DMS53 treated with DMSO at 0.1 percent for 48 hours (cell line): ENCODE results near the gene CDH24.

ENCODE experiments used
- DNase-seq: peaks from one replicate; lab custom pipeline; 2025; ENCODE audit not compliant: unreplicated experiment; lab: John Stamatoyannopoulos, UW

The CDH24 gene

GRCh38 chr14:23045419-23046357, 11.6 kb downstream of the CDH24 start:
- no peak for DNase-seq

DNA sequence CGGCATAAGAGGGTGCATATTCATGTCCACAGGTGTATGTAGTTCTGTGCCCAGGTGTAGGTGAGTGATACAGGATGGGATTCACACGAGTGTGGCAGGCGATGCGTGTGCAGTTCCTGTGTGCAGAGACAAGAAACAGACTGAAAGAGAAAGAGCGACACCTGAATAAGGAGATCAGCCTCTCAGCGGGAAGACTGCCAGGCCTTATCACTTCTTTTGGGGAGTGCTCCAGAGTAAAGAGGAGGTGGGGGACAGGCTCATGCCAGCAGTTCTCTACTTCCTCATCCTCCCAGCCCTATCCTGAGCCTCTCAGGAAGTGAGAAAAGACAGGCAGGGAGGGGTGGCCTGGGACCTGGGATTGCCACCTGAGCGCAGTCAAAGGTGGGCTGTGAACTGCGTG, 12.5 kb downstream of the CDH24 start:
- no peak for DNase-seq

DNA sequence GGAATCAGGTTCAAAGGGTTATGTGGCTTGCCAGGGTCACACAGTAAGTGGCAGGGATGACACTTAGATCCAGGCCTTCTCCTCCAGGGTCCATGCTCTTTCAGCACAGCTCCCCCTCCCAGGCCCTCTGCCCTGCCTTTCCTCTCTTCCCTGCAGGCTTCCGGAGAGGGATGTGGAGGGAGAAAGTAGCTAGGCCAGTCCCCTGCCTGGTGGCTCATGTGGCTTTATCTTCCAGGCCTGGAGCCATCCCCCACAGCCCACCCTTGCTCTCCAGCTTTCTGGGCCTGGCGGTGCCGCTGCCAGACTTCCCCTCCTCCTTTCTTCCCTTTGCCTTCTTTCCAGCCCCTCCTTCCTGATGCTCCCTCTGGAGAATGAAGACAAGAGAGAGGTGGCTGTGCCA, 13.6 kb downstream of the CDH24 start:
- DNase-seq, result no peak

DNA sequence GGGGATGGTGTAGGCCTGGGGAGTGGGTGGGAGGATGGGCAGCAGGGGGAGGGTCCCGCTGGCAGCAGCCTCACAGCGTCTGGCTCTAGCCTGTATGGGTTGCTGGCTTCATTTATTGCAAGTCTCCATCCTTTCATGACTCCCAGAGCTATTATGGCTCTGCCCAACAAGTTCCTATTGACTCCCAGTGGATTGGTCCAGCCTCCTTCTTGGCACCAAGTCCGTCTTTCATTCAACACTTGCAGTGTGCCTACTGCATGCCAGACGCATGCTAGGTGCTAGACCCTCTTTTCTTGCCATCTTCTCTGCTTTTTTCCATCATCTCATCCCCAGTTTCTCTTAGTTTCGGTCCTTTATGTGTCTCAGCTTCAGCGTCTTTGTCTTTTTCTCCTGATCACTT, 14.2 kb downstream of the CDH24 start:
- no peak for DNase-seq

- DNase-seq, result no peak
Measured at GRCh38 chr14:23042162-23042965, 15.0 kb downstream of the CDH24 start, which contains the start of gene PSMB11. TSS of gene PSMB11 (plus strand) at chr14:23042212. CDS start at chr14:23042226, 14 bp downstream.

- no peak for DNase-seq
Measured at GRCh38 chr14:23041729-23042128, 15.6 kb downstream of the CDH24 start.

DNA sequence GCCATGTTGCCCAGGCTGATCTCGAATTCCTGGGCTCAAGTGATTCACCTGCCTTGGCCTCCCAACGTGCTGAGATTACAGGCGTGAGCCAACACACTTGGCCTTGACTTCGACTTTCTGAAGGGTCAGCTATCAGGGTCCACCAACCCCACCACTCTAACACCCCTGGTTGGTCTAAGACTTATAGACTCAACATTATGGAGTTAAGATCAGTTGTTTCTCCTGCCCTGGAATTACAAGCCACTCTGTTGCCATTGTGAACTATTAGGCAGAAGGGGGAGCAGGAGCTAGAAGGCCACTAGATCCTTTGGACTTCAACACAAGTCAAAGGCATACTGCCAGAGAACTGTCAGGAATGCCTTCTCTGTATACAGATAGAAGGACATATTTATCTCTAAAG, 17.2 kb downstream of the CDH24 start:
- DNase-seq, result no peak

DNA sequence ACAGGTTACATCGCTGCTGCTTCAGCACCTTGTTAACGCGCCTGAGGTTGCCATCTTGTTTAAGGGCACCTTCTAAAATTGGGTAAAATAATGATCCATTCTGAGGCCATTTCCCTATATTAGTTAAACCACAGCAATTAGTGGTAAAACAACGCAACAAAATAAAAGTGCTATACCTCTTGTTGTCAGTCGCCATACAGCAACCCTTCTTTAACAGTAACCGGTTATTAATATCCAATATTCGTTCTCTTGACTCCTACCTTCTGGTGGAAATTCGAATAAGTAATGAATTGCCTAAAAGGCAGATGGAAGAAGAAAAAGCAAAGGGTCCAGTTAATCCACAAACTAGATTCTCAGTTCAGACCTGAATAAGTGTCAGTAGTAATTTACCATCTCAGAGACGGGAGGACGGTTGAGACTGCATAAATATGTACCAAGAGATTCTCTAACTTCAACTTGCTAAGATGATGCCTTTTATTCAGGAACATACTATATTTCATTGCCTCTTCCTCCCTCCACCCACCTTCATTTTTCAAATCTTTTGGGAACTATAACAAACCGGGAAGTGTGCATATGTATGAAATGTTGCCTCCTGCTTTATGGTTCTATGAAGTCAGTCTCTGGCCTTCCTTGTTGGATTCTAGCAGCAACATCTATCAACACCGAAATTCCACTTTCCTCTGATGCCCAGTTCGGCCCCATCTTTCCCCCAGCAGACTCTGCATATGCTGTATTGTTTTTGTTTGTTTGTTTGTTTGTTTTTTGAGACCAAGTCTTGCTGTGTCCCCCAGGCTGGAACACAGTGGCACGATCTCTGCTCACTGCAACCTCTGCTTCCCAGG, 21.8 kb downstream of the CDH24 start:
- no peak for DNase-seq

DNA sequence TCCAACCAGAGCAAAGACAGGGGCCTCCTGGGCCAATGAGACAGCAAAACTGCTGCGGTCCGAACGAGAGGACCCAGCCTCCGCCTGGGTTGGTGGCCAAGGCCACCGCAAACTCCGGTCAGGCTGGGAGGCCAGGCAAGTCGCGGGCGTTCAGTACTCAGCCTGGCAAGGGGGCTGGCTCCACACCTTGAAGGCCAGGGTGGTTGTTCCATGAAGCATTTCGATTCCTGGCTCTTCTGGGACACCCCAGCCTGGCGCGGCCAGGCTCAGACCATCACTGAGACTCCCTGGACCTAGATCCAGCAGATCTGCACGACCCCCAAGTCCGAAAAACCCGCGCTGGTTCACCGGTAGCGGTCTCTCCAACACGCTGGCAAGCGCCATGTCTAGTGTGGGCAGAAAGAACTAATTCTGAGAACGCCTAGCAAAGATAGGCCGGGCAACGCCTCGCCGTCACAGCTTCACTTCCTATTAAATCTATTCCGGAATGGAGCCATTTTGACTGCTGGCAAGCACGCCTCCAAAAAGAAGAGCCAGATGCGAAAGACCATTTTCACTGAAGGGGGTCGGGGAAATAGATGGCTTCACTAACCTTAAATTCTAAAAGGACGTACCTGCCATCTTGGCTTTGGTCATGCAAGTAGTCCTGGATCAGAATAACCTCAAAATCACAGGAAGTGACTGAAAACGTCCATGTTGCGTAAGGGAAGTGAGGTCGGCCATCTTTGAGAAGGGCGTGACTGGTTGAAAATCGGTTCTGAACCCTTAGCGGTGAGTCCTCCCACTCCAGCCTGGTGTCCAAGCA, 22.6 kb downstream of the CDH24 start, which contains the start of gene PSMB5:
Gene PSMB5, minus strand, starts transcription at position 403 of the 805 bp plus-strand sequence. Its CDS starts 19 bp downstream, at position 384.
- DNase-seq, result no peak

DNA sequence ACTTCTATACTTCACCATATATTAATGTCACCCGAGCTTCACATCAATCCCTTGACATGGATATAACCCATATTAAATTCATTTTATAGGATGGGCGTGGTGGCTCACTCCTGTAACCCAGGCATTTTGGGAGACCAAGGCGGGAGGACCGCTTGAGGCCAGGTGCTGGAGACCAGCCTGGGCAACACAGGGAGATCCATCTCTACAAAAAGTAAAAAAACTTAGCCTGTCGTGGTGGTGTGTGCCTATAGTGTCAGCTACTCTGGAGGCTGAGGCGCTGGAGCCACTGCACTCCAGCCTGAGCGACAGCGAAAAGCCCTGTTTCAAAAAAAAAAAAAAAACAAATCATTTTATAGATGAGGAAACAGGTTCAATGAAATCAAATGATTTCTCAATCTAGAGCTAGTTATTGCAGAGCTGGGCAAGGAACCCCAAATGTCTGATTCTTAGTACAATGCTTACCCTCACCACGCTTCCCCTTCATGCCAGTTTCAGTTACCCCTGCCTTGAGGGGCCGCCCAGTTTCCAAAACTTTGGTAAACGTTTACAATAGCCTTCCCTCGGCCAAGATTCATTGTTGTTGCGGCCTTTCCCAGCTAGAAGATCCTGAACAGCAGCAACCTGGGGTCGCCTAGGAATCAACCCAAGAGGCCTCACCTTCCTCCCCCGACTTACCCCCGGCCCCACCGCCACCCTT, 23.4 kb downstream of the CDH24 start:
- DNase-seq, result no peak

- no peak for DNase-seq
Measured at GRCh38 chr14:23033251-23033727, 24.0 kb downstream of the CDH24 start.

DNA sequence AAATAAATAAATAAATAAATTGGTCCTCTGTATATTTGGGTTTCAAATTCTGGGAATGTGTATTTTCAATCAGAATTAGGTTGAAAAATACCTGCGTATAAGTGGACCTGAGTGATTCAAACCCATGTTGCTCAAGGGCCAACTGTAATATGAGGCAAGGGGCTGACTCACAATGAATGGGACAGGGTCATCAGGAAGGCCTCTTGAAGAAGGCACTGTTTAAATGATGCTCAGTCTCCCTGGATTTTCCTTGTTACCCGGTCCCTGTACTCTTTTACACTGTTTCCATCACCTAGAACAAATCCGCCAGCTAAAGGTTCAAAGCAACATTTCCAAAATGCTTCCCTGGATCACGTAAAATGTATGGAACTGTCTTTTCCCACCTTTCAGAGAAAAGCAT, 26.4 kb downstream of the CDH24 start:
- DNase-seq, result no peak

DNA sequence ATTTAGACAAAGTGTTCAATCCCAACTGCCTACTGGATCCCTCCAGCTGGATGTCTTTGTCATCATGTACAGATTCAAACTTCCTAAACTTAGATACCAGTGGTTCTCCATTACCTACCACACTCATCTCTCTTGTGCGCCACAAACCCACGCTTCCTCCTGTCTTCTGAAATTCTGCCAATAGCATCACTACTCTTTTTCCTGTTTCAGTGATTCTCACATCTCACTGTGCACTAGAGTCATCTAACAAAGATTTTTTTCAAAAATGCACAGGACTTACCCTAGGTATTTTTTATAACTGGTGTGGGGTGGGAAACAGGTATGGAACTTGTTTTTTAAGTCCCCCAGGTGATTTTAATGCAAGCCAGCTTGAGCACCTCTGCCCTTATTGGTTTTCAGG, 28.5 kb downstream of the CDH24 start:
- no peak for DNase-seq

GRCh38 chr14:23025151-23025814, 32.0 kb downstream of the CDH24 start:
- no peak for DNase-seq

DNA sequence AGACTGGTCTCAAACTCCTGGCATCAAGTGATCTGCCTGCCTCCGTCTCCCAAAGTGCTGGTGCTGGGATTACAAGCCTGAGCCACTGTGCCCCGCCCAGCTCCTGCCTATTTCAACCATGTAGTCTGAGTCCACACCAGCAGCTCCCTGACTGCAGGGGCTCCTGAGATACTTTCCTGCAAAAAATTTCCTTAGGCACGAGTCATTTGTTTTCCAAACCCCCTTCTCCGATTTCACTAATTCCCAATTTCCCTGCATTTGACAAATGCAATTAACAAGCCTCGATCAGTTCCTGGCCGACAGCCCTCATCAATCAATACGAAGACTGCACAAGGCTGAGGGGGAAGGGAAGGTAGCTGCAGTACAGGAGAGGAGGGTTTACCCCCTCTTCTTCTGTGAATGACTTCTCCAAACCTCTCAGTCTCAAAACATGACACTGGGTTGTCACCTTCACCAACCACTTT, 32.7 kb downstream of the CDH24 start:
- no peak for DNase-seq

GRCh38 chr14:23023795-23024152, 33.5 kb downstream of the CDH24 start:
- DNase-seq, result no peak

DNA sequence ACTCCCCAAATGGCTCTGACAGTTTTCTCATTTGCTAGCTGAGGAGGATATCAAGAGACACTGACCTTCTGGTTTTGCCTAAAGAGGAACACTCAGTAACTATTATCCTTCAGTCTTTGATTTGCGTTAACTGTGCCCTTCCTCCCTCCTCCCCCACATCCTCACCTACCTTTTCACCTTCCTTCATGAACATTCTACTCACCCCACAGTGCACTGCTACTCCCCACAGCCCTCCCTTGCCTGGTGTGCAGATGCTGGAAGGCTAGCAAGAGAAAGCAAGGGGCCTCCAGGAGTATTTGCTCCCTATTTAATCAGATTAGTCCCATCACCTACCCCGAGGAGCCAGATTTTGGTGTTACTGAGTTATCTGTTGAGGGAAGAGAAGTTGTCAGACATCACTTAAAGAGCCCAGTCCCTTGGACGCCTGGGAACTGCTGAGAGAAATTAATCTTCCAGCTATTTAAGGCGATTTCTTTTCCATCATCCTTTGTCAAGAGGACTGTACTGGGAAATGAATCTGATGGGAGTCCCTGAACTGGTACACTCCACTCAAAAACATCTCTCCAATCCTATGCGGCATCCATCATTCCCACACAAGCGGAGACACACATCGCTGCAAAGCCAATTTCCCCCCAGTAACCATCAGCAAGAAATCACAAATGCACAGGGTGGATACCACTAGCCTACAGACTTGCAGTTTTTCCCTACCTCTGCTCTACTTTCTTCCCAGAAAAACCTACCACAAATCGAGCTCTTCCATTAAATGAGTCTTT, 34.1 kb downstream of the CDH24 start:
- no peak for DNase-seq

GRCh38 chr14:23021889-23022442, 35.4 kb downstream of the CDH24 start:
- DNase-seq, result no peak
